Measurements from ENCODE around the gene CYP4B1. TPM values are rescaled to one million over a fixed set of nuclear protein-coding genes. Genes with fewer than 3 reads are reported as not detected.
A peak's percentile ranks its signal among the peaks of the same experiment; 100 is the strongest.

The CYP4B1 gene
- total RNA-seq, 4 donors from 2014 or later: 35.7 to 215 (median 75.1) TPM

GRCh38 chr1:46801323-46802055, 2.6 kb downstream of the CYP4B1 start:
- H3K4me3 ChIP-seq (ENCODE audit: low read depth, poor library complexity, severe bottlenecking): peak overlapping the region; percentile 19
- intact Hi-C loops (cut with DNase I; ENCODE audit: low total_unique reads): no loop called here
- TF ChIP-seq POLR2A (IDR thresholded peaks at IDR 0.05) (no peak), CTCF (IDR thresholded peaks at IDR 0.05) (no peak)
- DNase-seq (ENCODE audit: low spot score in 2 of 2): no peak
- WGBS, 2 donors: 66 to 75% methylated on average over 5 of the region's 5 CpGs

GRCh38 chr1:46802081-46802480, 3.2 kb downstream of the CYP4B1 start:
- DNase-seq (ENCODE audit: low spot score in 2 of 2): no peak
- intact Hi-C loops (cut with DNase I; ENCODE audit: low total_unique reads): no loop called here
- H3K4me3 ChIP-seq (ENCODE audit: low read depth, poor library complexity, severe bottlenecking): no peak overlapping the region
- TF ChIP-seq POLR2A (IDR thresholded peaks at IDR 0.05): no peak
- no peak for TF ChIP-seq CTCF (IDR thresholded peaks at IDR 0.05)
- 0 to 85% methylated on average over 1 of the region's 1 CpG for WGBS, 2 donors

GRCh38 chr1:46802901-46803574, 4.2 kb downstream of the CYP4B1 start:
- peak in 1 of 2 donors; percentile 50 for DNase-seq (ENCODE audit: low spot score in 2 of 2)
- no peak for TF ChIP-seq CTCF (IDR thresholded peaks at IDR 0.05)
- no peak for TF ChIP-seq POLR2A (IDR thresholded peaks at IDR 0.05)
- no peak overlapping the region for H3K4me3 ChIP-seq (ENCODE audit: low read depth, poor library complexity, severe bottlenecking)
- intact Hi-C loops (cut with DNase I; ENCODE audit: low total_unique reads): no loop called here
- WGBS, 2 donors: 81 to 88% methylated on average over 6 of the region's 6 CpGs

- DNase-seq (ENCODE audit: low spot score in 2 of 2): peak in 1 of 2 donors; percentile 91
- 68 to 78% methylated on average over 2 of the region's 2 CpGs for WGBS, 2 donors
Measured at GRCh38 chr1:46804027-46804889, 5.4 kb downstream of the CYP4B1 start.

GRCh38 chr1:46804926-46805325, 6.1 kb downstream of the CYP4B1 start:
- peak in 1 of 2 donors; percentile 90 for DNase-seq (ENCODE audit: low spot score in 2 of 2)
- intact Hi-C loops (cut with DNase I; ENCODE audit: low total_unique reads): no loop called here
- no peak overlapping the region for H3K4me3 ChIP-seq (ENCODE audit: low read depth, poor library complexity, severe bottlenecking)
- WGBS, 2 donors: 58 to 75% methylated on average over 1 of the region's 1 CpG
- TF ChIP-seq CTCF (IDR thresholded peaks at IDR 0.05): no peak
- no peak for TF ChIP-seq POLR2A (IDR thresholded peaks at IDR 0.05)

More at GRCh38 chr1:46804027-46804889, 5.4 kb downstream of the CYP4B1 start:
- intact Hi-C loops (cut with DNase I; ENCODE audit: low total_unique reads): no loop called here
- H3K4me3 ChIP-seq (ENCODE audit: low read depth, poor library complexity, severe bottlenecking): no peak overlapping the region
- TF ChIP-seq POLR2A (IDR thresholded peaks at IDR 0.05) (no peak), CTCF (IDR thresholded peaks at IDR 0.05) (no peak)
